ENCODE data around the gene ACOX2. TPM values are rescaled to one million over a fixed set of nuclear protein-coding genes. Genes with fewer than 3 reads are reported as not detected.

The ACOX2 gene
- total and polyA plus RNA-seq, 2 donors (not counting 3 experiments of a cell fraction or from before 2014, with no cell fraction given) = 1.5 to 10.5 TPM

GRCh38 chr3:58573640-58574039 is 36.6 kb upstream of the ACOX2 start:
- no TSS peak for BruUV-seq (replicated peaks)
- H3K9me1 ChIP-seq (replicated peaks; ENCODE audit: control insufficient read depth, extremely low read depth, insufficient read depth, low read length) = no peaks in the 10 kb centered on the region
- H3K27me3 ChIP-seq (ENCODE audit: control insufficient read depth in 2 of 2, insufficient read depth in 2 of 2, low read length in 2 of 2) = no peaks in the 10 kb centered on the region
- no peak for TF ChIP-seq JUN (IDR thresholded peaks at IDR 0.05; ENCODE audit: borderline replicate concordance, insufficient read depth, insufficient read length, low read depth)
- TF ChIP-seq MAX (IDR thresholded peaks at IDR 0.05; ENCODE audit: insufficient read depth, insufficient read length) = no peak
- TF ChIP-seq EZH2 (IDR thresholded peaks at IDR 0.05; ENCODE audit: borderline replicate concordance, low read depth, low read length, severe bottlenecking) = no peak
- no peak overlapping the region for H3K4me3 ChIP-seq (replicated peaks in 1 of 3; ENCODE audit: insufficient read depth in 1 of 3, low read depth in 1 of 3, low read length in 3 of 3)
- DNase-seq (ENCODE audit: low read depth, low spot score) = no peak
- H3K9me3 ChIP-seq (replicated peaks; ENCODE audit: control insufficient read depth, insufficient read depth, low read length) = no peaks in the 10 kb centered on the region
- no peak overlapping the region for H2AFZ ChIP-seq (ENCODE audit: low read depth, low read length)
- intact Hi-C loops (cut with micrococcal nuclease) = no loop called here
- FAIRE-seq = no peak
- H3K36me3 ChIP-seq (ENCODE audit: control insufficient read depth in 2 of 2, extremely low read depth in 1 of 2, insufficient read depth in 2 of 2, low read length in 2 of 2) = no peaks in the 10 kb centered on the region
- ChIA-PET POLR2A (no interaction called here), CTCF (interaction anchor here (1.1 to 5.7 kb wide), 3 partner anchors 8 to 55 kb away, joined by 4 to 76 read pairs (median 4); no protein-coding TSS in a partner anchor)
- H3K4me1 ChIP-seq (ENCODE audit: control insufficient read depth, extremely low read depth, insufficient read depth, low read length) = peaks cover 34% of the 10 kb centered on the region
- no peak overlapping the region for H3K9ac ChIP-seq (replicated peaks; ENCODE audit: extremely low read depth, insufficient read depth, low read length)
- H3K27ac ChIP-seq (ENCODE audit: insufficient read depth, low read depth, low read length) = no peak overlapping the region
- dilution Hi-C loops (cut with MboI; ENCODE audit: extremely low pct_ligation_motif_present, low sequenced_read_pairs) = no loop called here
- no peaks in the 10 kb centered on the region for H4K20me1 ChIP-seq (replicated peaks; ENCODE audit: control insufficient read depth, extremely low read depth, insufficient read depth, low read length)
- H3K79me2 ChIP-seq (ENCODE audit: control insufficient read depth, insufficient read depth, low read length) = no peaks in the 10 kb centered on the region
- H3K4me2 ChIP-seq (ENCODE audit: insufficient read depth, low read length) = no peak overlapping the region

GRCh38 chr3:58572634-58573230 is 35.7 kb upstream of the ACOX2 start:
- Histone ChIP-seq H3K4me1 (ENCODE audit: control insufficient read depth, extremely low read depth, insufficient read depth, low read length) (peaks cover 32% of the 10 kb centered on the region), H3K36me3 (ENCODE audit: control insufficient read depth in 2 of 2, extremely low read depth in 1 of 2, insufficient read depth in 2 of 2, low read length in 2 of 2) (no peaks in the 10 kb centered on the region), H3K9me1 (replicated peaks; ENCODE audit: control insufficient read depth, extremely low read depth, insufficient read depth, low read length) (no peaks in the 10 kb centered on the region), H3K79me2 (ENCODE audit: control insufficient read depth, insufficient read depth, low read length) (no peaks in the 10 kb centered on the region), H3K4me2 (ENCODE audit: insufficient read depth, low read length) (no peak overlapping the region), H3K9me3 (replicated peaks; ENCODE audit: control insufficient read depth, insufficient read depth, low read length) (no peaks in the 10 kb centered on the region), H3K27ac (ENCODE audit: insufficient read depth, low read depth, low read length) (no peak overlapping the region), H4K20me1 (replicated peaks; ENCODE audit: control insufficient read depth, extremely low read depth, insufficient read depth, low read length) (no peaks in the 10 kb centered on the region), H3K4me3 (replicated peaks in 1 of 3; ENCODE audit: insufficient read depth in 1 of 3, low read depth in 1 of 3, low read length in 3 of 3) (no peak overlapping the region), H2AFZ (ENCODE audit: low read depth, low read length) (no peak overlapping the region), H3K9ac (replicated peaks; ENCODE audit: extremely low read depth, insufficient read depth, low read length) (no peak overlapping the region), H3K27me3 (ENCODE audit: control insufficient read depth in 2 of 2, insufficient read depth in 2 of 2, low read length in 2 of 2) (no peaks in the 10 kb centered on the region)
- FAIRE-seq (peak; percentile 4), DNase-seq (ENCODE audit: low read depth, low spot score) (no peak)
- dilution Hi-C loops (cut with MboI; ENCODE audit: extremely low pct_ligation_motif_present, low sequenced_read_pairs) = no loop called here
- CTCF ChIA-PET = interaction anchor here (0.9 to 10.4 kb wide), 4 partner anchors 12 to 57 kb away, joined by 3 to 442 read pairs (median 40); no protein-coding TSS in a partner anchor
- no TSS peak for BruUV-seq (replicated peaks)
- intact Hi-C loops (cut with micrococcal nuclease) = no loop called here
- TF ChIP-seq, protein P1, sequence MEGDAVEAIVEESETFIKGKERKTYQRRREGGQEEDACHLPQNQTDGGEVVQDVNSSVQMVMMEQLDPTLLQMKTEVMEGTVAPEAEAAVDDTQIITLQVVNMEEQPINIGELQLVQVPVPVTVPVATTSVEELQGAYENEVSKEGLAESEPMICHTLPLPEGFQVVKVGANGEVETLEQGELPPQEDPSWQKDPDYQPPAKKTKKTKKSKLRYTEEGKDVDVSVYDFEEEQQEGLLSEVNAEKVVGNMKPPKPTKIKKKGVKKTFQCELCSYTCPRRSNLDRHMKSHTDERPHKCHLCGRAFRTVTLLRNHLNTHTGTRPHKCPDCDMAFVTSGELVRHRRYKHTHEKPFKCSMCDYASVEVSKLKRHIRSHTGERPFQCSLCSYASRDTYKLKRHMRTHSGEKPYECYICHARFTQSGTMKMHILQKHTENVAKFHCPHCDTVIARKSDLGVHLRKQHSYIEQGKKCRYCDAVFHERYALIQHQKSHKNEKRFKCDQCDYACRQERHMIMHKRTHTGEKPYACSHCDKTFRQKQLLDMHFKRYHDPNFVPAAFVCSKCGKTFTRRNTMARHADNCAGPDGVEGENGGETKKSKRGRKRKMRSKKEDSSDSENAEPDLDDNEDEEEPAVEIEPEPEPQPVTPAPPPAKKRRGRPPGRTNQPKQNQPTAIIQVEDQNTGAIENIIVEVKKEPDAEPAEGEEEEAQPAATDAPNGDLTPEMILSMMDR (IDR thresholded peaks at IDR 0.05; ENCODE audit: extremely low read depth in 1 of 2, insufficient read depth in 1 of 2, low read depth in 1 of 2, low read length in 2 of 2) = no peak
- TF ChIP-seq FOS (IDR thresholded peaks at IDR 0.05; ENCODE audit: borderline replicate concordance, insufficient read depth, low read length) = no peak
- TF ChIP-seq MAX (IDR thresholded peaks at IDR 0.05; ENCODE audit: insufficient read depth, insufficient read length) = no peak
- TF ChIP-seq MYC (IDR thresholded peaks at IDR 0.05; ENCODE audit: low read depth, low read length) = no peak
- no peak for TF ChIP-seq EZH2 (IDR thresholded peaks at IDR 0.05; ENCODE audit: borderline replicate concordance, low read depth, low read length, severe bottlenecking)
- TF ChIP-seq POLR2A (IDR thresholded peaks at IDR 0.05; ENCODE audit: low read depth, low read length) = no peak
- TF ChIP-seq POLR2AphosphoS5 (IDR thresholded peaks at IDR 0.05; ENCODE audit: insufficient read depth, low read depth, low read length) = no peak
- TF ChIP-seq JUN (IDR thresholded peaks at IDR 0.05; ENCODE audit: borderline replicate concordance, insufficient read depth, insufficient read length, low read depth) = no peak
- no peak for TF ChIP-seq GATA2 (IDR thresholded peaks at IDR 0.05; ENCODE audit: insufficient read depth, insufficient read length, low read depth, low read length)
- POLR2A ChIA-PET = no interaction called here
